Endodermal cell (in vitro differentiated cells): ENCODE results near the gene CNGA4. TPM values are rescaled to one million over a fixed set of nuclear protein-coding genes. Genes with fewer than 3 reads are reported as not detected.

Source experiments
- DNase-seq: peaks from one replicate; pipeline ENCODE4 v3.0.0-alpha.2; 2017
- H3K27ac ChIP-seq: 2 replicates; pipeline ENCODE4 v1.5.1; 2013; ENCODE audit warnings: mild to moderate bottlenecking, low read depth, low read length, moderate library complexity
- H3K27me3 ChIP-seq: 2 replicates; pipeline ENCODE4 v1.6.1; 2013; ENCODE audit warnings: mild to moderate bottlenecking, low read length, moderate library complexity; ENCODE audit not compliant: insufficient read depth, control insufficient read depth, poor library complexity, severe bottlenecking
- H3K36me3 ChIP-seq: 2 replicates; pipeline ENCODE4 v1.7.0; 2013; ENCODE audit warnings: mild to moderate bottlenecking, low read length, moderate library complexity; ENCODE audit not compliant: control insufficient read depth, insufficient read depth
- H3K4me1 ChIP-seq: one replicate; pipeline ENCODE4 v1.7.0; 2013; ENCODE audit warnings: low read length; ENCODE audit not compliant: control insufficient read depth, insufficient read depth
- H3K4me3 ChIP-seq: 2 replicates; pipeline ENCODE4 v1.5.1; 2013; ENCODE audit warnings: mild to moderate bottlenecking, low read length, moderate library complexity
- H3K9ac ChIP-seq: 2 replicates; pipeline ENCODE4 v1.6.1; 2013; ENCODE audit warnings: mild to moderate bottlenecking, low read length, moderate library complexity; ENCODE audit not compliant: poor library complexity, severe bottlenecking; ENCODE audit errors: extremely low read depth
- H3K9me3 ChIP-seq: 2 replicates; pipeline ENCODE4 v1.6.1; 2013; ENCODE audit warnings: mild to moderate bottlenecking, low read length, moderate library complexity; ENCODE audit not compliant: control insufficient read depth
- H3K27ac Mint-ChIP-seq: 2 replicates; pipeline ENCODE4 v1.8.0; 2020; ENCODE audit warnings: mixed read lengths
- H3K27me3 Mint-ChIP-seq: 2 replicates; pipeline ENCODE4 v1.8.0; 2021; ENCODE audit warnings: mild to moderate bottlenecking, mixed read lengths; ENCODE audit not compliant: insufficient read depth
- H3K36me3 Mint-ChIP-seq: 2 replicates; pipeline ENCODE4 v1.8.0; 2020; ENCODE audit warnings: low read depth, mixed read lengths
- H3K4me1 Mint-ChIP-seq: 2 replicates; pipeline ENCODE4 v1.8.0; 2020; ENCODE audit warnings: mixed read lengths
- H3K4me3 Mint-ChIP-seq: 2 replicates; pipeline ENCODE4 v1.8.0; 2020; ENCODE audit warnings: mild to moderate bottlenecking, moderate library complexity, mixed read lengths
- H3K9me3 Mint-ChIP-seq: 2 replicates; pipeline ENCODE4 v1.8.0; 2020; ENCODE audit warnings: mild to moderate bottlenecking, mixed read lengths
- CTCF ChIP-seq: fragments of 200-600 bp; sonication (generic); conservative IDR thresholded peaks from 2 replicates; pipeline ENCODE4 v1.5.0; 2021; ENCODE audit warnings: antibody characterized with exemption, mild to moderate bottlenecking
- WGBS, 2 experiments: methylation state at CpG; one replicate each; pipeline versions ENCODE4 v1.1.5 to v1.1.7; 2013; ENCODE audit warnings: missing lambda C conversion rate in 2 of 2, mixed read lengths in 1 of 2; ENCODE audit not compliant: insufficient coverage in 1 of 2, insufficient read length in 1 of 2; 5-methylcytosine and 5-hydroxymethylcytosine counted together
- total RNA-seq, 2 donors: library from RNA; stranded (reverse); fragmentation: NEBNext Ultra II Directional in 1 of 2; extraction: Animal tissue kit (Norgen Biotek cat#: 25700) in 1 of 2; gene quantifications; 2 replicates in 1 of 2; 3 replicates in 1 of 2; pipeline ENCODE4 v1.2.1, GENCODE V29; 2021

CNGA4 gene
- total RNA-seq, 2 donors from 2014 or later = 1.7 to 4.3 TPM

GRCh38 chr11:6234387-6235107 lies 4.3 kb upstream of the CNGA4 start, which contains the start of gene FHIP1B:
TSS of gene FHIP1B (minus strand) at chr11:6234636. CDS start at chr11:6224516, 10,120 bp downstream.
- H3K9me3 Mint-ChIP-seq = no peaks in the 10 kb centered on the region
- H3K4me1 Mint-ChIP-seq = peaks cover 28% of the 10 kb centered on the region
- H3K36me3 ChIP-seq = peaks cover 9% of the 10 kb centered on the region
- peak; percentile 100 for DNase-seq
- H3K4me3 ChIP-seq = peak within 1 kb of the TSS; percentile 94
- TF ChIP-seq CTCF = no peak
- peaks cover 10% of the 10 kb centered on the region for H3K4me1 ChIP-seq
- 0 to 1% methylated on average over 31 to 62 of the region's 62 CpGs for WGBS, 2 experiments
- H3K27me3 Mint-ChIP-seq = no peaks in the 10 kb centered on the region
- H3K9me3 ChIP-seq = no peaks in the 10 kb centered on the region
- H3K4me3 Mint-ChIP-seq = peak within 1 kb of the TSS; percentile 96
- no peak within 1 kb of the TSS for H3K27ac ChIP-seq
- no peaks in the 10 kb centered on the region for H3K36me3 Mint-ChIP-seq
- H3K27me3 ChIP-seq = no peaks in the 10 kb centered on the region
- peak within 1 kb of the TSS; percentile 97 for H3K27ac Mint-ChIP-seq
- peak within 1 kb of the TSS; percentile 71 for H3K9ac ChIP-seq

GRCh38 chr11:6237266-6237665 lies 1.6 kb upstream of the CNGA4 start:
- Mint-ChIP-seq H3K4me3 (no peak overlapping the region), H3K4me1 (peaks cover 23% of the 10 kb centered on the region), H3K27ac (no peak overlapping the region), H3K36me3 (peaks cover 3% of the 10 kb centered on the region), H3K9me3 (no peaks in the 10 kb centered on the region), H3K27me3 (peaks cover 3% of the 10 kb centered on the region)
- DNase-seq = no peak
- Histone ChIP-seq H3K36me3 (peaks cover under 1% of the 10 kb centered on the region), H3K9ac (no peak overlapping the region), H3K9me3 (no peaks in the 10 kb centered on the region), H3K27ac (no peak overlapping the region), H3K4me3 (no peak overlapping the region), H3K27me3 (no peaks in the 10 kb centered on the region), H3K4me1 (peaks cover 14% of the 10 kb centered on the region)
- WGBS, 2 experiments = 86 to 100% methylated on average over 3 to 4 of the region's 4 CpGs
- no peak for TF ChIP-seq CTCF

GRCh38 chr11:6237761-6238302 lies 1.1 kb upstream of the CNGA4 start:
- no peak for DNase-seq
- Histone ChIP-seq H3K36me3 (no peaks in the 10 kb centered on the region), H3K4me1 (peaks cover 14% of the 10 kb centered on the region), H3K27me3 (no peaks in the 10 kb centered on the region), H3K27ac (no peak overlapping the region), H3K9me3 (no peaks in the 10 kb centered on the region), H3K4me3 (peak overlapping the region; percentile 50), H3K9ac (no peak overlapping the region)
- no peaks in the 10 kb centered on the region for H3K9me3 Mint-ChIP-seq
- no peak overlapping the region for H3K27ac Mint-ChIP-seq
- no peak for TF ChIP-seq CTCF
- H3K36me3 Mint-ChIP-seq = peaks cover 3% of the 10 kb centered on the region
- 84 to 100% methylated on average over 2 to 5 of the region's 5 CpGs for WGBS, 2 experiments
- H3K27me3 Mint-ChIP-seq = peaks cover 3% of the 10 kb centered on the region
- peaks cover 27% of the 10 kb centered on the region for H3K4me1 Mint-ChIP-seq
- H3K4me3 Mint-ChIP-seq = no peak overlapping the region
